Endodermal cell (in vitro differentiated cells): ENCODE data around the gene LMOD1. TPM values are rescaled to one million over a fixed set of nuclear protein-coding genes. Genes with fewer than 3 reads are reported as not detected.

Experiments
- DNase-seq: peaks from one replicate; pipeline ENCODE4 v3.0.0-alpha.2; 2017
- H3K27ac ChIP-seq: 2 replicates; pipeline ENCODE4 v1.5.1; 2013; ENCODE audit warnings: mild to moderate bottlenecking, low read depth, low read length, moderate library complexity
- H3K27me3 ChIP-seq: 2 replicates; pipeline ENCODE4 v1.6.1; 2013; ENCODE audit warnings: mild to moderate bottlenecking, low read length, moderate library complexity; ENCODE audit not compliant: insufficient read depth, control insufficient read depth, poor library complexity, severe bottlenecking
- H3K36me3 ChIP-seq: 2 replicates; pipeline ENCODE4 v1.7.0; 2013; ENCODE audit warnings: mild to moderate bottlenecking, low read length, moderate library complexity; ENCODE audit not compliant: control insufficient read depth, insufficient read depth
- H3K4me1 ChIP-seq: one replicate; pipeline ENCODE4 v1.7.0; 2013; ENCODE audit warnings: low read length; ENCODE audit not compliant: control insufficient read depth, insufficient read depth
- H3K4me3 ChIP-seq: 2 replicates; pipeline ENCODE4 v1.5.1; 2013; ENCODE audit warnings: mild to moderate bottlenecking, low read length, moderate library complexity
- H3K9ac ChIP-seq: 2 replicates; pipeline ENCODE4 v1.6.1; 2013; ENCODE audit warnings: mild to moderate bottlenecking, low read length, moderate library complexity; ENCODE audit not compliant: poor library complexity, severe bottlenecking; ENCODE audit errors: extremely low read depth
- H3K9me3 ChIP-seq: 2 replicates; pipeline ENCODE4 v1.6.1; 2013; ENCODE audit warnings: mild to moderate bottlenecking, low read length, moderate library complexity; ENCODE audit not compliant: control insufficient read depth
- H3K27ac Mint-ChIP-seq: 2 replicates; pipeline ENCODE4 v1.8.0; 2020; ENCODE audit warnings: mixed read lengths
- H3K27me3 Mint-ChIP-seq: 2 replicates; pipeline ENCODE4 v1.8.0; 2021; ENCODE audit warnings: mild to moderate bottlenecking, mixed read lengths; ENCODE audit not compliant: insufficient read depth
- H3K36me3 Mint-ChIP-seq: 2 replicates; pipeline ENCODE4 v1.8.0; 2020; ENCODE audit warnings: low read depth, mixed read lengths
- H3K4me1 Mint-ChIP-seq: 2 replicates; pipeline ENCODE4 v1.8.0; 2020; ENCODE audit warnings: mixed read lengths
- H3K4me3 Mint-ChIP-seq: 2 replicates; pipeline ENCODE4 v1.8.0; 2020; ENCODE audit warnings: mild to moderate bottlenecking, moderate library complexity, mixed read lengths
- H3K9me3 Mint-ChIP-seq: 2 replicates; pipeline ENCODE4 v1.8.0; 2020; ENCODE audit warnings: mild to moderate bottlenecking, mixed read lengths
- CTCF ChIP-seq: fragments of 200-600 bp; sonication (generic); conservative IDR thresholded peaks from 2 replicates; pipeline ENCODE4 v1.5.0; 2021; ENCODE audit warnings: antibody characterized with exemption, mild to moderate bottlenecking
- WGBS, 2 experiments: methylation state at CpG; one replicate each; pipeline versions ENCODE4 v1.1.5 to v1.1.7; 2013; ENCODE audit warnings: missing lambda C conversion rate in 2 of 2, mixed read lengths in 1 of 2; ENCODE audit not compliant: insufficient coverage in 1 of 2, insufficient read length in 1 of 2; 5-methylcytosine and 5-hydroxymethylcytosine counted together
- total RNA-seq, 2 donors: library from RNA; stranded (reverse); fragmentation: NEBNext Ultra II Directional in 1 of 2; extraction: Animal tissue kit (Norgen Biotek cat#: 25700) in 1 of 2; gene quantifications; 2 replicates in 1 of 2; 3 replicates in 1 of 2; pipeline ENCODE4 v1.2.1, GENCODE V29; 2021

Gene LMOD1
- total RNA-seq, 2 donors from 2014 or later, result 0.31 to 0.60 TPM

GRCh38 chr1:201928266-201928665 is 18.1 kb downstream of the LMOD1 start:
- no peaks in the 10 kb centered on the region for H3K27me3 ChIP-seq
- no peaks in the 10 kb centered on the region for H3K36me3 ChIP-seq
- no peak overlapping the region for H3K4me3 Mint-ChIP-seq
- no peaks in the 10 kb centered on the region for H3K9me3 Mint-ChIP-seq
- no peak overlapping the region for H3K27ac ChIP-seq
- no peak overlapping the region for H3K27ac Mint-ChIP-seq
- no peak for DNase-seq
- no peaks in the 10 kb centered on the region for H3K36me3 Mint-ChIP-seq
- no peaks in the 10 kb centered on the region for H3K4me1 Mint-ChIP-seq
- no peaks in the 10 kb centered on the region for H3K4me1 ChIP-seq
- H3K9me3 ChIP-seq, result no peaks in the 10 kb centered on the region
- no peak for TF ChIP-seq CTCF
- no peak overlapping the region for H3K9ac ChIP-seq
- H3K4me3 ChIP-seq, result no peak overlapping the region
- H3K27me3 Mint-ChIP-seq, result no peaks in the 10 kb centered on the region
- WGBS, 2 experiments, result 85 to 89% methylated on average over 3 of the region's 3 CpGs

GRCh38 chr1:201925981-201926645 is 20.2 kb downstream of the LMOD1 start:
- no peak overlapping the region for H3K27ac Mint-ChIP-seq

GRCh38 chr1:201925301-201925567 is 21.1 kb downstream of the LMOD1 start:
- no peak for DNase-seq
- Mint-ChIP-seq H3K36me3 (no peaks in the 10 kb centered on the region), H3K9me3 (no peaks in the 10 kb centered on the region)

More at GRCh38 chr1:201925981-201926645, 20.2 kb downstream of the LMOD1 start:
- Mint-ChIP-seq H3K36me3 (no peaks in the 10 kb centered on the region), H3K4me1 (no peaks in the 10 kb centered on the region), H3K4me3 (no peak overlapping the region), H3K27me3 (no peaks in the 10 kb centered on the region), H3K9me3 (no peaks in the 10 kb centered on the region)
- no peak overlapping the region for H3K9ac ChIP-seq
- no peaks in the 10 kb centered on the region for H3K27me3 ChIP-seq
- no peak for TF ChIP-seq CTCF
- H3K36me3 ChIP-seq, result no peaks in the 10 kb centered on the region
- no peak overlapping the region for H3K27ac ChIP-seq
- no peak overlapping the region for H3K4me3 ChIP-seq
- DNase-seq, result no peak
- no peaks in the 10 kb centered on the region for H3K9me3 ChIP-seq
- 88 to 90% methylated on average over 2 to 5 of the region's 5 CpGs for WGBS, 2 experiments
- H3K4me1 ChIP-seq, result no peaks in the 10 kb centered on the region

More at GRCh38 chr1:201925301-201925567, 21.1 kb downstream of the LMOD1 start:
- Histone ChIP-seq H3K9ac (no peak overlapping the region), H3K27me3 (no peaks in the 10 kb centered on the region), H3K36me3 (no peaks in the 10 kb centered on the region), H3K4me1 (no peaks in the 10 kb centered on the region), H3K4me3 (no peak overlapping the region), H3K9me3 (no peaks in the 10 kb centered on the region), H3K27ac (no peak overlapping the region)
- no peak overlapping the region for H3K4me3 Mint-ChIP-seq
- 95 to 100% methylated on average over 2 of the region's 2 CpGs for WGBS, 2 experiments
- no peak for TF ChIP-seq CTCF
- H3K27ac Mint-ChIP-seq, result no peak overlapping the region
- H3K4me1 Mint-ChIP-seq, result no peaks in the 10 kb centered on the region
- no peaks in the 10 kb centered on the region for H3K27me3 Mint-ChIP-seq
